WI38 (cell line): ENCODE results near the gene MEIOB.
"Not testable (repeated sequence)": the region's sequence is repeated elsewhere in the genome, so short reads cannot be mapped to it uniquely, and the experiment has no call there.

Experiments
- H3K4me3 ChIP-seq: 2 replicates; pipeline ENCODE4 v1.5.1; 2011; ENCODE audit warnings: low read depth, mild to moderate bottlenecking, control low read depth, low read length
- TF ChIP-seq, protein P1 (sequence below): IDR thresholded peaks from 2 replicates; pipeline ENCODE4 v1.5.1; 2012; ENCODE audit warnings: low read depth, mild to moderate bottlenecking, control low read depth, low read length

The MEIOB gene

DNA sequence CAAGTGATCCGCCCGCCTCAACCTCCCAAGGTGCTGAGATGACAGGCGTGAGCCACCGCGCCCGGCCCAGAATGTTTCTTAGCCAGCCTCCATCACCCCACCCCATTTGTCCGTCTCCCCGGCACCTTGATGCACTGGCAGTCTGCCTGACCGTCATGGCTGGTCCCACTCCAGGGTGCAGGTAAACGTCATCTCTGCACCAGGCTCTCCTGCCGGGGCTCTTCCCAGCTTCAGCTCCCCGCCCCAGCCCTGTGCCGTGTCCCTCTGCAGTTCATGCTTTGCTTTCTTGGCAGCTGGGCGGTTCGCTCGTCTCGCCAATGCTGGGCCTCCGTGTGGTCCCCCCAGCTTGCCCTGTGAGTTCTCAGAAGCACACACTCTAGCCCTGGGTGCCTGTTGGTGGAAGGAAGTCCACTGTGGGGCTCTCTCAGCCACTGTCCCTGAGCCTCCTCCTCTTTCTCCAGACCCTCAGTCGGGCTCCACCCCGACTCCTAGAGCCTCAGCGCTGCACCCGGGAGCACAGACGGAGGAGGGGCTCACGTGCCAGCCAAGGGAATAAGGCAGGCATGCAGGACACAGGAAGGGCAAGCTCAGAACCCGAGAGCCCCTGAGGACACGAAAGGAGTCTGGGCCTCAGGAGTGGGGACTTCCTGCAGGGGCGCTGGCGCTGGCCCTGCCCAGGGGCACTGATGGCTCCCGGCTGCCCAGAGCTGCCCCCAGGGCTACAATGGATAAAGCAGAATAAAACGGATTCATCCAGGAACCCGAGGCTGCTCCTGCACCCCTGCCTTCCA, 34.3 kb upstream of the MEIOB start:
- TF ChIP-seq, protein P1, sequence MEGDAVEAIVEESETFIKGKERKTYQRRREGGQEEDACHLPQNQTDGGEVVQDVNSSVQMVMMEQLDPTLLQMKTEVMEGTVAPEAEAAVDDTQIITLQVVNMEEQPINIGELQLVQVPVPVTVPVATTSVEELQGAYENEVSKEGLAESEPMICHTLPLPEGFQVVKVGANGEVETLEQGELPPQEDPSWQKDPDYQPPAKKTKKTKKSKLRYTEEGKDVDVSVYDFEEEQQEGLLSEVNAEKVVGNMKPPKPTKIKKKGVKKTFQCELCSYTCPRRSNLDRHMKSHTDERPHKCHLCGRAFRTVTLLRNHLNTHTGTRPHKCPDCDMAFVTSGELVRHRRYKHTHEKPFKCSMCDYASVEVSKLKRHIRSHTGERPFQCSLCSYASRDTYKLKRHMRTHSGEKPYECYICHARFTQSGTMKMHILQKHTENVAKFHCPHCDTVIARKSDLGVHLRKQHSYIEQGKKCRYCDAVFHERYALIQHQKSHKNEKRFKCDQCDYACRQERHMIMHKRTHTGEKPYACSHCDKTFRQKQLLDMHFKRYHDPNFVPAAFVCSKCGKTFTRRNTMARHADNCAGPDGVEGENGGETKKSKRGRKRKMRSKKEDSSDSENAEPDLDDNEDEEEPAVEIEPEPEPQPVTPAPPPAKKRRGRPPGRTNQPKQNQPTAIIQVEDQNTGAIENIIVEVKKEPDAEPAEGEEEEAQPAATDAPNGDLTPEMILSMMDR, result no peak
- H3K4me3 ChIP-seq, result no peak overlapping the region

DNA sequence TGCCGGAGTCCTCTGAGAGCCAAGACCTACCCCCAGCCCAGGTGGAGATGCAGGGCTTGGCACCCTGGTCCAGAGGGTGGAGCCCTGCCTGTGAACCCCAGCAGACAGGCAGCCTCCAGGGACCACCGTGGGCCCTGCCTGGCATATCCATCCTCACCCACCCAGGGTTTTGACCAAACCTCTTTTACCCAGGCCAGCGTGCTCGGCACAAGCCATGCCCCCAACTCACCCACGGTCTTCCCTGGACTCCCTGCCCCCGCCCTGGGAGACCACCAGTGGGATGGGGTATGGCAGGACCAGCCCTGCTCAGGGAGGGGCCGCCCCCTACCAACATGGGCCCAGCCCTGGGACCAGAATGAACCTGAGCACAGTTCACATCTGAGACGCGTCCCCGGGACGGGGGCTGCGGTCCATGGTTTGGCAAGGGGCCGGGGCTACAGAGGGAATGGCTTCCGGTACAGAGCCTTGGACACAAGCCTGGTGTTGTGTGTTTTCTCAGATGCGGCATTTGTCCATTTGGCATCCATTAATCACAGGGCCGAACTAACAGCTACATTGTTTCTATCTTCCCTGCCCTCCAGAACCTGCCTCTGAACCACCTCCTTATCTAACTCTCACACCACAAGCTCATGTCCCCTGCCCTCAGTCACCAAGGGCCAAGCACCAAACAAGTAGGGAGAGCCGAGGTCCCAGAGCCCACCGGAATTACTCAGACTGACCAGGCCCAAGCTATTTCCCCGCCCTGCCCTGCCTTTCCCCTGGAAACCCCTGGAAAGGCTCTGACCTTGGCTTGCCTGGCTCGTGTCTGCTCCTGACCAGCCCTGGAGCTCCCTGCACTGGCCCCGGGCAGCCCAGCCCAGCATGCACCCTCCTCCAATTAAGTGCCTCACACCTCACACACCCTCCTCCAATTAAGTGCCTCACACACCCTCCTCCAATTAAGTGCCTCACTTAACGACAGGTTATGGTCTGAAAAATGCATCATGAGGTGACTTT, 32.2 kb upstream of the MEIOB start:
- H3K4me3 ChIP-seq, result no peak overlapping the region
- TF ChIP-seq, protein P1, result no peak

DNA sequence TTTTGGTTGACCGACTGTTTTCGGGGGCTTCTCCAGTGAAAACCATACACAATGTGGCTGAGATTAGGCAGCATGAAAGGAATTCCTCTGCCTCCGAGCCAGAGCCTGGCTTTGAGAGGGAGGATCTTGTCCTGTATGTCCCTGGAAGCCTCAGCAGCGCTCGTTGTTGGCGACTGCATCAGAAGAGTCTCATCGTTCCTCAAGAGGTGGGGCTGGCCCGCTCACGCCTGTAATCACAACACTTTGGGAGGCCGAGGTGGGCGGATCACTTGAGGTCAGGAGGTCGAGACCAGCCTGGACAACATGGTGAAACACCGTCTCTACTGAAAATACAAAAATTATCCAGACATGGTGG, 31.2 kb upstream of the MEIOB start:
- TF ChIP-seq, protein P1, result no peak
- no peak overlapping the region for H3K4me3 ChIP-seq

DNA sequence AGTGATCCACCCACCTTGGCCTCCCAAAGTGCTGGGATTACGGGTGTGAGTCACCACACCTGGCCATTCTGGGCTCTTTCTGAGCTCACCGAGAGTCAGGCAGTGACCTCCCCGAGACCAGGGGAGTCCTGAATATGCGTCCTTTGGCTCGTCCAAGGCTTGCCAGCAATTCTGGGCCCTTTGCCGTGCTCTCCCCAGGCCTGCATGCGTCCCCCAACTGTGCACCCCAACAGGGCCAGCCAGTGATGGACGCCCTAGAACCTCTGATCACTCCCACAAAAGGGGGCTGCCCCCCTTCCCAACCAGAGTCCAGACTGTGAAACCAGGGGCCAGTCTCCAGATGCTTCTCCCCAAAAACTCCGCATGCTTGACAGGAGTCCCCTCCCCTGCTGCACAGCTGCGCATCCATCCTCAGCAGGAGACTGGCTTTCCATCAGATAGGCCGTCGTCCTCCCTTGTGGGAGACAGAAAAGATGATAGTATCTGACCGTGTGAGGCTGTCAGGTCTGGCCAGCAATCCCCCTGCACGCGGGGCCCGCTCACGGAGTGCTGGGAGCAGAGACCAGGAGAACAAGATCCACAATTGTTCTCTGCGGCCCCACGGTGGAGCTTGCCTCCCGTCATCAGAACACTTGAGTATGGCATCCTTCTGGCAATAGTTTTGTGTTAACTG, 30.7 kb upstream of the MEIOB start:
- H3K4me3 ChIP-seq, result no peak overlapping the region
- TF ChIP-seq, protein P1, result no peak

DNA sequence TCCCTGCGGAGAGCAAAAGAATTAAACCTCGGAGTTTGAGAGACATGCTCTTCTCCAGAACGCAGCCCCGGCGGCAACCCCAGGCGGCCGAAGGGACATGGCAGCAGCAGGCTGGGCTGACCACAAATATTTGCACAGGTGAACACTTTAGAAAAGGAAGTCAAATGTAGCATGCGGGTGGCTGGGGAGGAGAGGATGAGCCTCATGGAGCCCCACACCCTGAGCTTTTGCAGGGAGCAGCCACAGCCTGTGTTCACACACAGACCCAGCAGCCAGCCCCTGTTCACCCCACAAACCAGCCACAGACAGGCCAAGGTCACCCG, 28.4 kb upstream of the MEIOB start:
- TF ChIP-seq, protein P1, result no peak
- H3K4me3 ChIP-seq, result no peak overlapping the region

DNA sequence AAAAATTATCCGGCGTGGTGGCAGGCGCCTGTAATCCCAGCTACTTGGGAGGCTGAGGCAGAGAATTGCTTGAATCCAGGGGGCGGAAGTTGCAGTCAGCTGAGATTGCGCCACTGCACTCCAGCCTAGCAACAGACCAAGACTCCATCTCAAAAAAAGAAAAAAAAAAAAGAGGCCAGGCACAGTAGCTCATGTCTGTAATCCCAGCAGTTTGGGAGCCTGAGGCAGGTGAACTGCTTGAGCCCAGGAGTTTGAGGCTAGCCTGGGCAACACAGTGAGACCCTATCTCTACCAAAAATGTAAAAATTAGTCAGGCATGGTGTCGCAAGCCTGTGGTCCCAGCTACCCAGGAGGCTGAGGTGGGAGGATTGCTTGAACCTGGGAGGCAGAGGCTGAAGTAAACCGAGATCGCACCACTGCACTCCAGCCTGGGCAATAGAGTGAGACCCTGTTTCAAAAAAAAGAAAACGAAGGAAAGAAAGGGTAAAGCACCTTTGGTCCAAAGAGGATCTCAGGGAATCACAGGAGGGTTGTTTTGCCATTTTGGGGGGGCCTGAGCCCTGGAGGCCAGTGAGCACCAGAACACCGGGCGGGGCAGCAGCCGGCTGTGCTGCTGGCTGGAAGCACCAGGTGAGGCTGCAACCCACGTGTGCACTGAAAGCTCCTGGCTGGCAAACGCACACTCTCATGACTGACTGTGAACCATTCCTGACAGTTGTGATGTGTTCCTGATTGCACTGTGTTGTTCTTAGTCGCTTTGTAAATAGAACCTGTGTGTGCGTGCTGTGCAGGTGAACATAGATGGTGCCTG, 27.9 kb upstream of the MEIOB start:
- TF ChIP-seq, protein P1, result no peak
- no peak overlapping the region for H3K4me3 ChIP-seq

DNA sequence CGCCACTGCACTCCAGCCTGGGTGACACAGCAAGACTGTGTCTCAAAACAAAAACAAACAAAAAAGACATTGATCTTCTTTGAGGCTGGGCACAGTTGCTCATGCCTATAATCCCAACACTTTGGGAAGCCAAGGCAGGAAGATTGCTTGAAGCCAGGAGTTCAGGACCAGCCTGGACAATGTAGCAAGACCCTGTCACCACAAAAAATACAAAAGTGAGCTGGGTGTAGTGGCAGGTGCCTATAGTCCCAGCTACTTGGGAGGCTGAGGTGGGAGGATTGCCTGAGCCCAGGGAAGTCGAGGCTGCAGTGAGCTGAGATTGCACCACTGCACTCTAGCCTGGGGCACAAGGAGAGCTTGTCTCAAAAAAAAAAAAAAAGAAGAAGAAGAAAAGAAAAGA, 25.7 kb upstream of the MEIOB start:
- not testable (repeated sequence) for H3K4me3 ChIP-seq
